Anterior cingulate cortex (tissue), 58 donors: ENCODE measurements around the gene RPL10A.
A peak's percentile ranks its signal among the peaks of the same experiment; 100 is the strongest.

Experiments
- DNase-seq, 58 donors: peaks; one replicate each; lab custom pipeline; 2025; lab: John Stamatoyannopoulos, UW

Gene RPL10A

DNA sequence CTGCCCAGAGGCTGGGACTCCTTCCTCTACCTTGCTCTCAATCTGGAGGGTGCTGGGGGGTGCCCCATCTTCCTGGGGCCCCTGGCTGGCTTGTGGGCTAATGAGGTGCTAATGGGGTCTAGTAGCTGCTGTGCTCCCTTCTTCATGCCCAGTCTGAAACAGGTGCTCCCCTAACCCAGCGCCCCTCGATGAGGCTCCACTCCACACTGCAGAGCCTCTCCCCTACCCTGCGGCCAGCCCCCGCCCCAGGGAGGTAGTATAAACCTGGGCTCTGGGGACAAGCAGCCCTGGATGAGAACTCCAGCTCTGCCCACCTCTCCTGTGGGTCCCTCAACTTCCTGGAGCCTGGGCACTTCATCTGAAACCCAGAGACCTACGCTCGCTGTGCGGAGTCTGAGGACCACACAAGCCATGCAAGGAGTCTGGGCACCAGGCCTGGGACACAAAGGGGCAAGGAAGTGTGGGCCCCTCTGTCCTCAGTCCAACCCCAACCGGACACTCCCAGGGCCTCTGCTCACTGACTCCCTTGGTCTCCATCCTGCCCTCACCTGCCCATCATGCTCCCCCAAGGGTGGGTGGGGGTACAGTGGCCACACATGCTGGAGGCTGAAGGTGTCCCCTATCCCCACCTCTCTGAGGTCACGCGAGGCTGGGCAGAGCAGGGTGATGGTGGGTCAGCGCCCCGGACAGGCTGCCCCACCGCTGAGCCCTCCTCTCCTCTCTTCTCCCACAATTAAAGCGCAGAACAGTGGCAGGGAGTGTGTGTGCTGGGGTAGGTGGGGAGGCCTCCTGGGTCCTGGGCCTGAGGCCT lies 6.1 kb downstream of the RPL10A start:
- DNase-seq, result no peak

DNA sequence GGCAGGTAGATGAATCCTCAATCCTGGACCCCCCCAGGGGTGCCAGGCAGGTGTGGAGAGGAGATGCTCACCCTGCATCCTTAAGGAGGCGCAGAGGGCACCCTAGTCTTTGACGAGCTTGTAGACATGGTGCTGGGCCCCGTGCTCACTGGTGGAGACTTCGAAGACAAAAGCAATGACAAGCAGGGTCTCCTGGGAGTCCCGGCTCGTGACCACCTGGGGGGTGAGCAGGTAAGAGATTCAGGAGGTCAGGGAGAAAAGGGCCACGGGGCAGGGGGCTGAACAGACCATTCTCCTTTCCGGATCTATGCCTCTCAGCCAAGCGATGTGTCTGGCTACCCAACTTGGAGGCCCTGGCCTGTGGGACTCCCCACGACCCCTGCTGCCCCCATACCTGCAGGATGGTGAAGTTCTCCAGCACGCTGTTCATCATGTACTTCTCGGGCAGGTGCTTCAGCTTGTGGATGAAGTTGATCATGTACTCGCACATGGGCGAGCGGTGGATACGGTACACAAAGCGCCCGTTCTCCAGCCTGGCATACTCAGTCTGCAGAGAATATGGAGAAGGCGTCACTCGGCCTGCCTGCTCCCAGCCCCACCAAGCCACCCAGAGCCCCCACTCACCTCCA lies 6.9 kb downstream of the RPL10A start:
- DNase-seq, result no peak

DNA sequence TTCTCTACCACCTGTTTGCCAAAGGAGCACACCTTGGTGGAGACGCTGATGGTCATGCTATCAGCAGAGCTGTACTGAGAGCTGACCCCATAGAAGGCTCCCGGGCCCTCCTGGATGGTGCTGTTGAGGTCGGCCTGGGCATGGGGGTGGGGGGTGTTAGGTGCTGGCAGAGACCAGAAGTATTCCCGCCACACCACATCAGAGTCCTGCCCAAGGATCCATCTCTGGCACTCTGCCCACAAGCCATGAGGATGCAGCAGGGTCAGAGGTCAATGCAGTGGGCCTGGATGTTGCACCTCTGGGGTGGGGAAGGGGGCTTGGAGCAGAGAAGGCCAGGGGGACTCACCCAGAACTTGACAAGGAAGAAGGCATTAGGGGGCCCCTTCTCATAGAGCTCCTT lies 7.4 kb downstream of the RPL10A start:
- peak in 1 of 58 donors; percentile 16 for DNase-seq

DNA sequence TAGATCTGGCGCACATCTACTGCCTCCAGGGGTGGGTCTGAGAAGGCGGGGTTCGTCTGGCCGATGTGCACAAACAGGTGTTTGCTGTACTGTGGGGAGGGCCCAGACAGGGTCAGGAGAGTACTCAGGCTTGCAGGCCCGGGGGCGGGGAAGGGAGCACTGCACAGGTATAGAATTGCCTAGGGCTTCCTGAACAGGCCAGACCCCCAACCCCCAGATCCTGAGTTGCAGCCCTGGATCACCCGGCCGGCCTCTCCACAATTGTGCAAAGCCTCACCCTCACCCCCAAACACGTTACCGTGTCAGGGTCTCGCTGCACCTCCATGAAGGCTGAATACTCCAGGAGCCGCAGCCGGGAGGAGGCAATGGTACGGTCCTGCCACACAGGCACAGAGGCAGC lies 7.8 kb downstream of the RPL10A start:
- DNase-seq, result no peak

DNA sequence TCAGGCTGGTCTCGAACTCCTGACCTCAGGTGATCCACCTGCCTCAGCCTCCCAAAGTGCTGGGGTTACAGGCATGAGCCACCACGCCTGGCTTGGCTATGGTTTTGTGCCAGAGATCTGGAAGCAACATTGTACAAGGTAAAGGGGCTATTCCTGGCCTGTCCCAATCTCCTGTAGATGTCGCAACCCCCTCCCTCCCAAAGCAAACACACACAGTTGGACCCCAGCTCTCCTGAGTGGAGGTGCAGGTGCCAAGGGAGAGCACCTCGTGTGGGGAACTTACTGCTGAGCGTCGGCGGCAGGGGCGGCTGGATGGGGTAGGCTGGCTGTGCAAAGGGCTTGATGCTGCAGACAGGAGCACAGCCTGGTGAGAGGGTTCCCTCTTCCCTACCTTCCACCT lies 8.8 kb downstream of the RPL10A start:
- no peak for DNase-seq

DNA sequence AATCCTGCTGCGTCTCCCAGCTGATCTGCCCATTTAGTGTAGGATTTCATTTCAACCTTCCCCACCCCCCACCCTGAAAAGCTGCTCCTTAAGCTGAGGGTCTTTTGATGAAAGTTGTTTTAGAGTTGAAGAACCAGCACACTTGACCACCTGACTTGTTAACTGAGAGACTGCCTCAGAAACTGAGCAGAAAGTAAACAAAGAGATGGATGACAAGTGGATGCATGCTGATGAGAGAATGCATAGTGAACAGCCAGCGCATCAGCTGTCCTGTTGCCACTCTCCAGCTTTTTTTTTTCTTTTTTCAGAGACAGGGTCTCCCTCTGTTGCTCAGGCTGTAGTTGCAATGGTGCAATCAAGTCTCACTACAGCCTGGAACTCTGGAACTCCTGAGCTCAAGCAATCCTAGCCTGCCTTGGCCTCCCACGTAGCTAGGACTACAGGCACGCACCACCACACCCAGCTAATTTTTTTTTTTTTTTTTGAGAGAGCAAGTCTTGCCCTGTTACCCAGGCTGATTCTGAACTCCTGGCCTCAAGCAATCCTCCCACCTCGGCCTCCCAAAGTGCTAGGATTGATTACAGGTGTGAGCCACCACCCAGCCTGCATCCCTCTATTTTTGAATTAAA lies 9.5 kb downstream of the RPL10A start:
- DNase-seq, result no peak

DNA sequence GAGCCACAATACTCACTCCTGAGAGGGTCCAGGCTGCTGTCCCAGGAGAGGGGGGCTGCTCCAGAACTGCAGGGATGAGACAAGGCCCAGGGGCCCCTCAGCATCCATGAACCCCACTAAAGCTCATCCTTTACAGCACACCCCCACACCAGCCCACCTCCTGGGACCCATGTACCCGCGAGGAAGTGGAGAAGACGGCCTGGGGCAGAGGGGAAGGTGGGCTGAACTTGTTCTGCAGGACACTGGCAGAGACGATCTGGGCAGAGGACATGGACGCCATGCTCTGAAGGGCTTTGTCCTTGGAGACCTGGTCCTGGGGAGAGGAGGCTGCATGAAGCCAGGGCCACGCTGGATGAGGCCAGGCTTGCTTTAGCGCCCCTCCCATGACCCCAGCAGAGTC lies 10.1 kb downstream of the RPL10A start:
- no peak for DNase-seq

DNA sequence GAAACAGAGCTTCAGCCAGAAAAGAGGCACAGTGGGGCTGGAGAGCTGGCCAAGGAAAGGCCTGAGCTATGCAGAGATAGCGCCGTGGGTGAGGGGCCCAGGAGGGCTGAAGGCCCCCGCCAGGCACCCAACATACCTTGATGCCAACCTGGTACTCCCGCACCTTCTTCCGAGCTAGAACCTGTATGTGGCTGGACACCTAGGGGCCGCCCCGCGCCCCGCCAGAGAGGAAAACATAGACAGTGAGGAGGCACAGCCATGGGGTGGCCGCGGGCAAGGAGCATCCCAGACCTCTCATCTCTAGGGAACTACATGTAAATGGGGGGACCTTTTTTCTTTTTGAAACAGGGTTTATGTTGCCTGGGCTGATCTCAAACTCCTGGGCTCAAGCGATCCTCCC lies 12.0 kb downstream of the RPL10A start:
- DNase-seq, result no peak

DNA sequence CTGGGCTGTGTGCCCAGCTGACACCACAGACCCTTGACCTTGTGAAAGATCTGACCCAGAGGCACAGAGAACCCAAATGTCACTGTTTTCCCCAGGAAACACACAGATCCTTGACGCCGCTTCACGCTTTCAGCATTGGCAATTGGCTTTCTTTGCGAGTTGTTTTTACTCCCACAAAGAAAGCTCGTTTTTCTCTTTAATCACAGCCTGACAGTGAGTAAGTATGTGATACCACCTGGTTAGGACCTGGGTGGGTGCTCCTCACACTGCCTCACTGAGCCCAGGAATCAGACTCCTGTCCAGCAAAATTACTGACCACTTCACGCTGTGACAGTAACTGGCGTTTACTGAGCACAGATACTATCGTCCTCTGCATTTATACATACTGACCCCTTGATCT lies 13.0 kb downstream of the RPL10A start:
- DNase-seq, result no peak

DNA sequence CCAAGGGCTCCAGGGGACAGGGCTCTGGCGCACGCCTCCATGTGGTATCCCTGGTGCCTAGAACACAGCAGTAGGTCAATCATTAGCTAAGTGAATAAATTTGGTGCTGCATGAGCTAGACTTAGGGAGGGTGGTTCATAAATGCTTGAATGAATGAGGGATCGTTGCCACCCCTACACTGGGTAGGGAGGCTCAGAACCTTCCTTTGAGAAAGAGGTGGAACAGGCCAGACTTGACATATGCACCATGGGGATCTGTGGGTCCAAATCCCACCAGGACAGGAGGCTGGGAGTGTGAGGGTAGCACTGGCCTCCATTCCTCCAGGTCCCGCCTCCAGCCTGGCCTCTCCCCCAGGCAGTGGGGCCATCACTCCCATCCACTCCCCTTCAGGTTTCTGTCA lies 14.9 kb downstream of the RPL10A start:
- DNase-seq, result no peak

DNA sequence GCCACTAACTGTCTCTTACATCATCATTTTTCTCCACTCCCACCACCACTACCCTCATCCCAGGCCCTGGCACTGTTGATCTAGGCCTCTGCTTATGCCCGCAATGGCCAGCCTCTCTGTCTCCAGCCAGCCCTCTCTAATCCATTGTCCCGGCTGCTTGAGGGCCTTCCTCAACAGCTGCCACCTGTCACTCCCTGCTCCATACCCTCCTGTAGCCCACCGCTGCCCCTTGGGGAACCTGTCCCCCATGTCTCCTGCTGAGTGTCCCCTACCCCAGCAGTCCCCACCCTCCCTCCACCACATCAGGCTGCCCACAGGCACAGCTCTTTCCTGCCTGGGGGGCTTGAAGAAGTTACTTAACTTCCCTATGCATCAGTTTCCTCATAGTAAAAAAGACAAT lies 15.3 kb downstream of the RPL10A start:
- no peak for DNase-seq

DNA sequence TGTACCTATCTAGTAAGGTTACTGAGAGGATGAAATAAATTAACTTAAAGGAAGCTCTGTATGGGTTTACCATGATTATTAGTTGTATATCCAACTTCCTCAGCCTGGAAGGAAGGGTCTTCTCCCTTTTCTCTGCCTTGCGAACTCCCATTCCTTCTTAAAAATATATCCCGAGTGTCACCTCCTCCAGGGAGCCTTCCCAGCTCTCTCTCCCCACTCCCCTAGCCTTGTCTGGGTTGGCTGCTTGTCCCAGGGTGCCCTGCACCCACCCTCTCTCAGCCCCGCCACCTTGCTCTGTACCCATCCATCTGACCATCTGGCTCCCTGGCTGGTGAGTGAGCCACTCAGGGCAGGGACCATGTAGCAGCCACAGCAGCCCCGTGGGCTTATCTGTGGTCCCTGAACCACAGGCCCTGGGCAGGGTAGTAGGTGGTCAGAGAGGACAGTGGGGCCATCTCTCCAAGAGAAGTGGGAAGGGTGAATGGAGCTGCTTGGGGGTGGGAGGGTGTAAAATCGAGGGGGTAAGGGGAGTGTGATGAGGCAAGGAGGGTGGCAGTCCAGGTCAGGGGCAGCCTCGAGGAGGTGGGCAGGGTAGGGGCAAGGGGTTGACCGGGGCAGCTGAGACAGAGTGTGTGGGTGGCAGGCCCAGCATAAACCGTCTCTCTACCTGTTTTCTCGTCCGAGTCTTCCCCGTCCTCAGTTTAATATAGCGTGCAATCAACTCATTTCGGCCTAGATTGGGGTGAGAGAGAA lies 15.9 kb downstream of the RPL10A start:
- DNase-seq, result no peak

DNA sequence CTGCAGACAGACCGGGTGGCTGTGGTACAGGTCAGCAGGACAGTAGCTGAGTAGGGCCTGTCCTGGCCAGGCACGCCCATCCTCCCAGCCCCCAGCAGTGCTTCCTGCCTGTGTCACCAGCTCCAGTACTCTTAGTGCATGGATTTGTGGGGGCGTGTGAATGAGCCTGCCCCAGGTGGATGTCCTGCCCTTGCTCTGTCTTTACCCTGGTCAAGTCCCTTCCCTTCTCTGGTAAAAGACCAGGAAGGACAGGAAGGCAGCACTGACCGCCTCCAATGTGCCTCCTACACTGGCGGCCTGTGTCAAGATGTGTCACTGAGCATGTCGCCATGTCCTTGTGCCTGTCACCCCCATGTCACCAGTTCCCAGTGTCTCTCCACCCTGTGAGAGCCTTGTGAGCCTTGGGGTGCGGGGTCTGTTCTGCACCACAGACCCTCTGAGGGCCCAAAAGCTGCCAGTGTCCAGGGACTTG lies 16.8 kb downstream of the RPL10A start:
- no peak for DNase-seq

DNA sequence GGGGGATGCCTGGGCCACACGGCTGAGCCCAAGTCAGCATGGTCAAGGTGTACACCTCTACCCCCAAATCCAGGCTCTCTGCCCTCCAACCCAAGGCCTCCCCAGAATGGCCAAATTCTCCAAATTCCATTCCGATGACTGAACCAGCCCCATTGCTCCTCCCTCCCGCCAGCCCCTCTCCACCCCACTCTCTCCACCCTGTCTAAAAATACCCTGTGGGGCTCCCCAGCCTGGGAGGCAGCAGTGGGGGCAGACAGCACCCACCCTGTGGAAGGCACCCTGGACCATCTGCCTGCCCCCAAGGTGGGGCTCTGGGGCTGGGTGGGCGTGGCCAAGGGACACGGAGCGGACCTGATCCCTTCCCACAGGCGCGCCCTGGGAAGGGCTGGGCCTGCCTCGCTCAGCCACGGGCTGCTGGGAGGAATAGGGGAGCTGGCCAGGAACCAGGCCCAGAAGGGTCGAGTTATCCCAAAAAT lies 17.2 kb downstream of the RPL10A start:
- DNase-seq, result no peak

DNA sequence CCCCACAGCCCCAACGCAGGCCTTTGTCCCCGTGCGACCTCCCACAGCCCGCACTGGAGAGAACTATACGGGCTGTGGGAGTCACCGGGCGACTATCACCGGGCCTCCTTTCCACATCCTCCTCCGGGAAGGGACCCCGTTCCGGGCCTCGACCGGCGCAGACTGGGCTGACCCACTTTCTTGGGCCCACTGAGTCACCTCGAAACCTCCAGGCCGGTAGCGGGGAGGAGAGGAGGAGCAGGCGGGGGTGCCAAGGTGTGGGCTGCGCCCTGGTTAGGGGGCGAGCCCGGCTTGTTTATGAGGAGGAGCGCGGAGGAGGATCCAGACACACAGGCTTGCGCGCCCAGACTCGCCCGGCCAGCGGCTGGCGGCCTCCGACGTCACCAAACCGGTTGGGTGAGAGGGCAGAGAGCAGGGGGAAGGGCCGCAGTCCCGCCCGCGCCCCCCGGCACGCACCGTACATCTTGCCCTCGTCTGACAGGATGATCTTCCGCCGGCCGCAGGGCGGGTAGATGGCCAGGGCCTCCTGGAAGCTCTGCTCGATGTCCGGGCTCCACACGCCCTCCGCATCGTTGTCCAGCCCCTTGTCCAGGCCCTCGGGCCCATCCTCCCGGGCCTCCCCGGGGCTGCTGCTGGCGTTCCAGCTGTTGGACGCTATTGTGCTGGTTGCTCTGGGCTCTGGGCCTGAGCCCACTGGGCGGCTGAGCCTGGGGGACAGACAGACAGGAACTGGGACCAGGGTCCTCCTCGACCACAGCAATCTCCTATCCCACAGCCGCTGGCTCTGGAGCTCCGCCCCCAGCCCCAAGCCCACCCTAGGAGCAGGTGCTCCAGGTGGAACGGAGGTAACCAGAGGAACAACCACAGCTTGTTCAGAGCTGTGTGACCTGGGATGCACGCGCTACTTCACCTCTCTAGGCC lies 18.1 kb downstream of the RPL10A start:
- DNase-seq, result no peak

DNA sequence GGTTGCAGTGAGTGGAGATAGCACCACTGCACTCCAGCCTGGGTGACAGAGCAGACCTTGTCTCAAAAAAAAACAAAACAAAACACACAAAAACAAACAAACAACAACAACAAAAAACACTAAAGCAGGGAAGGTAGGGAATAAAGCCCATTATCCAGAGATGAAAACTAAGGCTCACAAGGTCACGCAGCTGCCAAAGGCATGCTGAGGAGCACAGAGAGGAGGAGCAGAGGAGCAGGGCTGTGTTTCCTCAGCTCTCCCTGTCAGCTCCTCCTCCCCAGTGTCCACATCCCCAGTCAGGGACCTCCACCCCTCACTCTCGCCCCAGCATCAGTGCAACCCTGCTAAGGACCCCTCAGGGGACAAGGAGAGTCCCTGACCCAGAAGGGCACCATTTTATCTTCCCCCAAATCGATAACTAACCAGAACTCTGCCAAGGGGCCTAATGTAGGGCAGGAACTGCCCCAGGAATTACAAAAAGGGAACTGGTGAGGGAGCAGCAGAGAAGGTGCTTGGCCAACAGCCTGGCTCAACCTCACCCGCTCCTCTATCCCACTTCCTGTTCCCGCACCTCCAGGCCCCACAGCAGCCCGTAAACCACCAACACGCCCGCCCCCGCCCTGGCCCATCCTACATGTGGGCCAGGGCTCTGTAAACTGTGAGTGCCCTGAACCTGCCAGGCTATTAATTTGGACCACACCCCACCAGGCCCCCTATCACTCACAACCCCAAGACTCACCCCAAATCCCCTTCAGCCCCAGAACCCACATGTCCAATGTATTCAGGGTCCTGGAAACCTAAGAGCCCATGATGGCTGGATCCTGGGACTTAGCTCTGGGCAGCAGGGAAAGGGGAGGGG lies 19.7 kb downstream of the RPL10A start:
- DNase-seq, result no peak

DNA sequence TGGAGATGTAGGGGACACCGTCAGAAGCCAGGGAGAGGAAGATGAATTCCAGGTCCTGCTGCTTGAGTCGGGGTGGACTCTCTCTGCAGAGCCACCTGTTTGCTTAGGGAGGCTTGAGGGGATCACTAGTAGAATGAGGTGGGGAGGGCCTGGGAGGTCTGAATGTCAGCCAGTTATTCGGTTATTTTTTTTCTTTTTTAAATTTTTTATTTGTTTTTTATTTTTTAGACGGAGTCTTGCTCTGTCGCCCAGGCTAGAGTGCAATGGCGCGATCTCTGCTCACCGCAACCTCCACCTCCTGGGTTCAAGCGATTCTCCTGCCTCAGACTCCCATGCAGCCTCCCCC lies 20.3 kb downstream of the RPL10A start:
- DNase-seq, result no peak

DNA sequence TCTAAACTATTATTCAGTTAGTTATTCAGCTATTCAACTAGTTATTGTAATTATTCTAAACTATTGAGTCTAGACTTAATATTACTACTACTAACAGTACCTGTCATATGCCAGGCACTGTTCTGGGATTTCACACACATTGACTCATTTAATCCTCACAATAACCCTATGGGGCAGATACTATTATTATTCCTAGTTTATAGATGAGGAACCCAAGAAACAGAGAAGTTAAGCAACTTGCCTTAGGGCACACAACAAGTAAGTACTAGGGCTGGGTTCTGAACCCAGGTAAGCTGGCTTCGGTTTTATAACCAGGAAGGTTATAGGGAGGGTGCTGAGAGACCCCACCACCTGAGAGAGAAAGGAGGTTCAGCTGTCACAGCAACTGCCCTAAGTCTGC lies 20.9 kb downstream of the RPL10A start:
- no peak for DNase-seq
